Suprapubic skin (tissue), 3 donors: Measurements from ENCODE around the gene PAK5.

ENCODE experiments used
- CTCF ChIP-seq, 2 donors: fragments of 200-600 bp in 1 of 2; fragments of 450-650 bp in 1 of 2; sonication (generic) in 1 of 2; IDR thresholded peaks; one replicate each; pipeline ENCODE4 v1.5.1; 2016 to 2019; ENCODE audit warnings: antibody characterized with exemption in 2 of 2, mild to moderate bottlenecking in 1 of 2, moderate library complexity in 1 of 2
- EP300 ChIP-seq: sonication (generic); formaldehyde crosslinking; IDR thresholded peaks from one replicate; pipeline ENCODE4 v1.6.1; 2017; ENCODE audit warnings: antibody characterized with exemption
- POLR2A ChIP-seq, 2 donors: fragments of 450-650 bp; IDR thresholded peaks; one replicate each; pipeline ENCODE4 v1.6.1; 2017; ENCODE audit warnings: antibody characterized with exemption in 2 of 2, mild to moderate bottlenecking in 2 of 2, moderate library complexity in 2 of 2

- no peak for TF ChIP-seq CTCF (IDR thresholded peaks at IDR 0.05)
- no peak for TF ChIP-seq POLR2A (IDR thresholded peaks at IDR 0.05)
- no peak for TF ChIP-seq EP300
Observed at GRCh38 chr20:9672027-9672426, 166.8 kb downstream of the PAK5 start.
